HTERT RPE-1 (cell line): ENCODE measurements around the gene MICU2.

ENCODE experiments used
- in situ Hi-C: fragments of 300-500 bp; cut with MboI; formaldehyde crosslinking; loops from 4 replicates; pipeline ENCODE4 v1.14.3; 2020; ENCODE audit warnings: low sequenced_read_pairs

The MICU2 gene

GRCh38 chr13:21548577-21548976, 55.4 kb downstream of the MICU2 start:
- in situ Hi-C loops, result no loop called here

DNA sequence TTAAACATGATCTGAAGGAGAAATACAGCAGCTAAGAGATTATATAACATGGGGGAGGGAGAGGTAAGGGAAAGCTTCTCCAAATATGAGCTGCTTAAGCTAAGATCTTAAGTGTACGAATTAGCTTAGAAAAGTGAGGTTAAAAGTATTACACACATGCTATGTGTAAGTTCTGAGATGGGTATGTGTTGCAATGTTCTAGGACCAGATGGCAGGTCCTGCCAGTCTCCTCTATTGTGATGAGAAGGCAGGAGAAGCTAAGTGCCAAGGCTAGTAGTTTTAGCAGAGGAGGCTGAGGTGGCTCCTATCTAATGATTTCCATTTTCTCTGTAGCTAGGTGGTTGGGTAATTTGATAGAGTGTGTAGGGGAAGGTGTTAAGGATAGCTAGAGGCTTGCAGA, 57.6 kb downstream of the MICU2 start:
- in situ Hi-C loops, result no loop called here

DNA sequence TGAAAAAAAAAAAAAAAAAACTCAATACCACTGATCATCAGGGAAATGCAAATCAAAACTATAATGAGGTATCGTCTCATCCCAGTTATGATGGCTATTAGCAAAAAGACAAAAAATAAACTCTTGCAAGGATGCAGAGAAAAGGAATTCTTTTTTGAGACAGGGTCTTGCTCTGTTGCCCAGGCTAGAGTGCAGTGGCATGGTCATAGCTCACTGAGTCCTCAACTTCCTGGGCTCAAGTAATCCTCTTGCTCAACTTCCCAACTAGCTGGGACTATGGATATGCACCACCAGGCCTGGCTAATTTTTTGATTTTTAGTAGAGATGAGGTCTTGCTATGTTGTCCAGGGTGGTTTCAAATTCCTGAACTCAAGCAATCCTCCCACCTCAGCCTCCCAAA, 59.5 kb downstream of the MICU2 start:
- in situ Hi-C loops, result no loop called here

- in situ Hi-C loops, result no loop called here
These were observed 61.4 kb downstream of the MICU2 start for GRCh38 chr13:21542563-21542962.

DNA sequence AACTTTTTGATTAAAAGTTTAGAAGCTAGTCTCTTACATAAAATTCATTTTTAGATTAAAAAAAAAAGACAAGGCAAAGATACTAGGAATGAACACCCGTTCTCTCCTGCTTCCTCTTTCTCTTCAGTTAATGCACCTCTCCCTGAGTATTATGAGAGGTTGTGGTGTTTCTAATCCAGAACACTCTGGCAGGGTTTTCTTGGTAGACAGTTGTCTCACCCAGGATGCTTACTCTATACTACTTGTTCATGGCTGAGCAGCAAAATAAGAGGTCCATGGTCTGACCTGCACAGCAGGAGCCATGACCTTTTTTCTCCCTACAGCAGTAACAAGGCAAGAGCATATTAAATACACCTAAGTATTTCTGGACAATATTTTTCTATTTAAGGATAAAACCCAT, 62.0 kb downstream of the MICU2 start:
- in situ Hi-C loops, result no loop called here

- in situ Hi-C loops, result no loop called here
These were observed 62.7 kb downstream of the MICU2 start for GRCh38 chr13:21541271-21541670.

DNA sequence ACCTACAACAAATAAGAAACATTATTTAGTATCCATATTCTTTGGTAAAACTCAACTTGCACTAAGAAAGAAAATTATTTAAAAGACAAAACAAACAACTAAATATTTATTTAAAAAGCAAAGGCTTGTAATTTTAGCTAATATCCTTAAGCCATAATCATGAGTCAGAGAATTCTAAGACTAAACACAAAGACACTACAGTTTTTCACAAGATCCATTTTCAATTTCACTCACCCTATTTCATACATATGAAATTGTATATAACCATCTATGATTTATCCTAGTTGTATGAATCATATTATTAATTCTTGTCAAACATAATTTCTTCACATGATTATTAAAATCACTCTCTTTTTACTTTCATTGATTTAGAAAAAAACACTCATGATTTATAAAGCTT, 64.3 kb downstream of the MICU2 start:
- in situ Hi-C loops, result no loop called here

GRCh38 chr13:21538753-21539152, 65.2 kb downstream of the MICU2 start:
- in situ Hi-C loops, result no loop called here

DNA sequence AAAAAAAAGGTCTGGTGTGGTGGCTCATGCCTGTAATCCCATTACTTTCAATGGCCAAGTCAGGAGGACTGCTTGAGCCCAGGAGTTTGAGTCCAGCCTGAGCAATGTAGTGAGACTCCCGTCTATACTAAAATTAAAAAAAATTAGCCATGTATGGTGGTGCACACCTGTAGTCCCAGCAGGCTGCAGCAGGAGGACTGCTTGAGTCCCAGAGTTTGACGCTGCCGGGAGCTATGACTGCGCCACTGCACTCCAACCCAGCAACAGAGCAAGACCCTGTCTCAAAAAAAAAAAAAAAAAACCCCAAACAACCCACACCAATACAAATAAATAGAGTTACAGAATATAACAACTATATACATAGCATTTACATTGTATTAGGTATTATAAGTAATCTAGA, 65.7 kb downstream of the MICU2 start:
- in situ Hi-C loops, result no loop called here

DNA sequence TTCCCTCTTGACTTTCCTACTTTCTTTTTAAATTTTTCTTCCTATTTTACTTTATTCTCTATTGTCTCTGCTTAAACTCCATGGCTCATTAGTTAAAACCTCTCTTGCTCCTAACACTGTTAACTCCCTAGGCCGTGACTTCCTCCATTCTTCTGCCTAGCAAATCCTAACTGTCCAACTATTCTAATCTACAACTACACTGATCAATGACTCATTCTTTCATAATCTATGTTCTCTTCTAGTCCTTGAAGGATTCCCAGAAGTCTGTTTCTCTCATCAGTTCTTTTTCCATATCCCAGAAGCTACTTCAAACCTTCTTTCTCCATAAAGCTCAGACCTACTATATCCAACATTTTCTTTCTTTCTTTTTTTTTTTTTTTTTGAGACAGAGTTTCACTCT, 66.9 kb downstream of the MICU2 start:
- in situ Hi-C loops, result no loop called here

DNA sequence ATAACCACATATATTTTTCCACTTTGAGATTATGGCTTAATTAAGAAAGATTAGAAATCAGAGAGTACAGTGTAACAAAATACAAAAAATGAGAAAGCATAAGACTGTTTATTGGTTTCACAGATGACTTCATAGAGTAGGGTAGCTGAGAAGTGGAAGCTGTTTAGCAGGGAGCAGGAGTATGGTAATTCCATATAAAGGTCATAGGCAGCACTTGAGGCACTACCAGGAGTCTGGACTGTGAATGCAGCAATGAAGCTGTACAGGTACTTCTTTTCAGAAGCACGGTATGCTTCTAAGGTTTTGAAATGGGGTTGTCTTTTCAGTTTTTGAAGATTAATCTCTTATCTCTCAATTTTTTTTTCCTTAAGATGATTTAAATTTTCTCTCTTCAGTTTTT, 69.2 kb downstream of the MICU2 start:
- in situ Hi-C loops, result no loop called here

DNA sequence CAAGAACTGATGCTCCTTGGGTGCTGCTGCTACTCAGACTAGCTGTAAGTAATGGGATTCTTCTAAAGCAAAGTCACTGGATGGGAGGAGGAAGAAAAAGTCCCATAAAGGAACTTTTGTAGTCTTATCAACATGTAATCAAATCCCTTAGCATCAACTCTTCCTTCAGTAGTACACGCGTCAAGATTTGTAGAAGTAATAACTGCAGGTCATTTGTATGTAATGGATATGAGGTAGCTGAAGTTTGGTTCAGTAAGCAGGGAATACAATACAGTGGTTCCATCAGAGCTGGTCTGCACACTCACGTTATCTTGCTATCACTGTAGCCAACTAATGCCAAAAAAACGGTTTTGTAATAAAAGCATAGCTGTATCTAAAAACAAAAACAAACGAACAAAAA, 72.5 kb downstream of the MICU2 start:
- in situ Hi-C loops, result no loop called here

DNA sequence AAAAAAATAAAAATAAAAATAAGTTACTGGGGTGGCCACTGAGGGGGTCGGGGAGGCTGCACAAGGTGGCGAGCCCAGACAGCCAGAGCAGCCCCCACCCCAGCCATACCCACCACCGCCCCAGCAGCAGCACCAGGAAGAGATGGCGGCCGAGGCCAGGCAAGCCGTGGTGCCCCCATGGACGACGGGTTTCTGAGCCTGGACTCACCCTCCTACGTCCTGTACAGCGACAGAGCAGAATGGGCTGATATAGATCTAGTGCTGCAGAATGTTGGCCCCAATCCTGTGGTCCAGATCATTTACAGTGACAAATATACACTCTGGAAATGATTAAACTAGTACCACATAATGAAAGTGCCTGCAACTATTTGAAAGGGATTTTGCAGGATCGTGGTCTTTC, 73.3 kb downstream of the MICU2 start:
- in situ Hi-C loops, result no loop called here

GRCh38 chr13:21529146-21529893, 74.7 kb downstream of the MICU2 start:
- in situ Hi-C loops, result no loop called here

DNA sequence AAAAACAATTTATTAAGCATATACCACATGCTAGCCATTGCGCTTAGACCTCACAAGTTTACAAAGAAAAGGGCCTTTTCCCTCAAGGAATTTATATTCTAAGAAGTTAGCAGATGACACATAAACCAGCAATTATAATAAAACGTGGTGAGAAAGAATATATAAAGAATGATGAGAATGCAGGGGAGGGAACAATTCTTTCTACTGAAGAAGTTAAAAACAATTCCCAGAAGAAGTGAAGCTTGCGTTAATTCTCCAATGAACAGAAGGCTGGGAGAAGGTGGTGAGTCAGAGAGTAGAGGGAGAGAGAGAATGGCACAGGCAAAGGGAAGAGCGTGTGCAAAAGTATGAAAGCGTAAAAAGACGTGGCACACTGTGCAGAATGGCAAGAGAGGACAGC, 75.4 kb downstream of the MICU2 start:
- in situ Hi-C loops, result no loop called here

DNA sequence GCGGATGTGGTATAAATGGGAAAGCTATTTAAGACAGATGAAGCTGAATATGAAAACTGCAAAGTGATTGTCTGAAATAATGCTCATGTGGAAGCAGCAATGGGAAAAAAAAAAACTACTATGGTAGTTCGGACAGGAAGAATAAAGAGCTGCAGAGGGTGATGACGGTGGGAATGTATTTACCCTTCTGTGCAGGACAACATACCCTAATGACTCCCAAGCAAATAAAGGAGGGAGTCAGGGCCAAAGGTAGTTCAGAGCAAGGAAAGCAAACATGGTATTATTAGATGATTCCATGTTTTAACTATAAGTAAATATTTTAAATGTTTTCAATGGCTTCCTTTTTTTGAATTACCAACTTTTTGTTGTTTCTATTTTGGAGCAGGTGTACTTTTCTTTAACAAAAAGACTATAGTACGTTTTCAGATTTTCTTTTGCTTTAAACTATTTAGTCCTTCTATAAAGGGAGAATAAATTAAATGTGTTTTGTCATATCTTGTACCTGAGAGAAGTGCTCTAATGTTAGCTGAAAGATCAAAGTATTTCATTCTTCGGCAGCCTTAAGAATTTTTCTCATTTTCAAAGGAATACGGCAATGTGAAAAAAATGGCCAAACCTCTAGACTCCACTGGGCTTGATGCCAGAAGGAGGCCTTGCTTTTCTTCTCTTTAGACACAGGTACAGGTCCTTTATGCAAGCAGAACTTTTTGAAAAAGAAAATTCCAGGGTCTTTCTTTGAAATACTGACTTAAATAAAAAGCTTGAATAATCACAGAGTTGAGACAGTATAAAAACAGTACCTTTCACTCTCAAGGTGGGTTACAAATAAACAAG, 77.0 kb downstream of the MICU2 start:
- in situ Hi-C loops, result no loop called here

- in situ Hi-C loops, result no loop called here
These were observed 81.1 kb downstream of the MICU2 start for GRCh38 chr13:21522847-21523246.

- in situ Hi-C loops, result no loop called here
These were observed 81.8 kb downstream of the MICU2 start for GRCh38 chr13:21522130-21522529.

DNA sequence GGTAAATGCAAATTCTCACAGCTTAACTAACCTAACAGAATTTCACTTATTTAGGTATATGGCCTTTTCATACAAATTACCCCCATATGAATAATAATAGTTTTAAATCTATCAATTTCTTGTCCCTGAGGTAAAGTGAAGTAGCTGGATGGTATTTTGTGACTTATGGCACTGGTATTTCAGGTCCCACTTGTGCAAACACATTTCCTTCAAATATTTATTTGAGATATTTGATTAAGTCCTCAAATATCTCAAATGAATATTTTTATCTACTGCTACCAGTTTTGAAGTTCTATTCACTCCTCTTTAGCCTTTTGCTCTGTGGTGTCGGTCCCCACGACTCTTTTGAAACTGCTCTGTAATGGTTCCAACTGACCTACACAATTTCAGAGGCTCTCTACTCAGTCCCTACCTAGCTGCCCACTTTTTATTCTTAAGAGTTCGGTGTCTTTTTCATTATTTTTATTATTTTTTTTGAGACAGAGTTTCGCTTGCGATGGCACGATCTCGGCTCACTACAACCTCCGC, 85.3 kb downstream of the MICU2 start:
- in situ Hi-C loops, result no loop called here

DNA sequence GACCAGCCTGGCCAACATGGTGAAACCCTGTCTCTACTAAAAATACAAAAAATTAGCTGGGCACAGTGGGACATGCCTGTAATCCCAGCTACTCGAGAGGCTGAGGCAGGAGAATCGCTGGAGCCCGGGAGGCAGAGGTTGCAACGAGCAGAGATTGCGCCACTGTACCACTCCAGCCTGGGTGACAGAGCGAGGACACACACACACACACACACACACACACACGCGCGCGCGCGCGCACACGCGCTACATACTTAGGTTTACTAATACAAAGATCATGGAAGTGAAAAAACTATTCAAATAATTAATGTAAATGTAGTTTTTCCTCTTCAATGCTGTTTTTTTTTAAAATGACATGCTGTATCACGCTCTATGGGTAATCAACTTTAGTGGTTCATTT, 86.4 kb downstream of the MICU2 start:
- in situ Hi-C loops, result no loop called here

- in situ Hi-C loops, result no loop called here
These were observed 87.2 kb downstream of the MICU2 start for GRCh38 chr13:21516805-21517204.

GRCh38 chr13:21511849-21512248, 92.1 kb downstream of the MICU2 start:
- in situ Hi-C loops, result no loop called here
